Fibroblast of skin of back (primary cell): ENCODE results near the gene TNFAIP3.
"Not testable (repeated sequence)": the region's sequence is repeated elsewhere in the genome, so short reads cannot be mapped to it uniquely, and the experiment has no call there.

Source experiments
- DNase-seq: peaks from one replicate; pipeline ENCODE4 v3.0.0-alpha.2; 2013

The TNFAIP3 gene

GRCh38 chr6:137879885-137880745 lies 13.1 kb downstream of the TNFAIP3 start:
- no peak for DNase-seq

GRCh38 chr6:137880746-137881521 lies 13.9 kb downstream of the TNFAIP3 start:
- no peak for DNase-seq

- no peak for DNase-seq
Measured at GRCh38 chr6:137881522-137881886, 14.4 kb downstream of the TNFAIP3 start.

- DNase-seq = peak; percentile 89
Measured at GRCh38 chr6:137882225-137882961, 15.3 kb downstream of the TNFAIP3 start.

GRCh38 chr6:137883400-137884148 lies 16.5 kb downstream of the TNFAIP3 start:
- DNase-seq = peak; percentile 81

GRCh38 chr6:137884149-137884909 lies 17.3 kb downstream of the TNFAIP3 start:
- DNase-seq = no peak

GRCh38 chr6:137884910-137885229 lies 17.8 kb downstream of the TNFAIP3 start:
- not testable (repeated sequence) for DNase-seq

- DNase-seq = not testable (repeated sequence)
Measured at GRCh38 chr6:137886226-137886625, 19.2 kb downstream of the TNFAIP3 start.

- no peak for DNase-seq
Measured at GRCh38 chr6:137890983-137891537, 24.0 kb downstream of the TNFAIP3 start.

- DNase-seq = peak; percentile 80
Measured at GRCh38 chr6:137892271-137892708, 25.2 kb downstream of the TNFAIP3 start.

- DNase-seq = peak; percentile 71
Measured at GRCh38 chr6:137893181-137893580, 26.1 kb downstream of the TNFAIP3 start.

- DNase-seq = peak; percentile 80
Measured at GRCh38 chr6:137893726-137894125, 26.7 kb downstream of the TNFAIP3 start.

GRCh38 chr6:137894378-137894777 lies 27.3 kb downstream of the TNFAIP3 start:
- DNase-seq = not testable (repeated sequence)

- DNase-seq = peak; percentile 91
Measured at GRCh38 chr6:137894779-137895385, 27.8 kb downstream of the TNFAIP3 start.

GRCh38 chr6:137896647-137897046 lies 29.6 kb downstream of the TNFAIP3 start:
- DNase-seq = no peak

GRCh38 chr6:137900815-137901214 lies 33.8 kb downstream of the TNFAIP3 start:
- no peak for DNase-seq

GRCh38 chr6:137901454-137901853 lies 34.4 kb downstream of the TNFAIP3 start:
- DNase-seq = no peak

- DNase-seq = no peak
Measured at GRCh38 chr6:137902699-137903098, 35.6 kb downstream of the TNFAIP3 start.

GRCh38 chr6:137903274-137903932 lies 36.3 kb downstream of the TNFAIP3 start:
- no peak for DNase-seq
